CD4-positive, CD25-positive, alpha-beta regulatory T cell (primary cell): ENCODE data around the gene MAPK12. TPM values are rescaled to one million over a fixed set of nuclear protein-coding genes. Genes with fewer than 3 reads are reported as not detected.
A peak's percentile ranks its signal among the peaks of the same experiment; 100 is the strongest.
"Not testable (repeated sequence)": the region's sequence is repeated elsewhere in the genome, so short reads cannot be mapped to it uniquely, and the experiment has no call there.

ENCODE experiments used
- ATAC-seq, 2 donors: fragments of 150-1000 bp; cut with Tn5 transposase; one replicate each; pipeline ENCODE4 v1.10.0; 2021; ENCODE audit warnings: low read depth in 2 of 2, moderate number of reproducible peaks in 2 of 2, moderate library complexity in 1 of 2
- DNase-seq, 3 donors: peaks; one replicate each; pipeline versions ENCODE4 v3.0.0 to v3.0.0-alpha.2; 2012 to 2022; ENCODE audit warnings: mixed read lengths in 1 of 3
- H3K27ac ChIP-seq: one replicate; pipeline ENCODE4 v1.7.0; 2013; ENCODE audit warnings: mild to moderate bottlenecking, low read length; ENCODE audit not compliant: insufficient read depth, poor library complexity, severe bottlenecking
- H3K27me3 ChIP-seq: one replicate; pipeline ENCODE4 v1.7.0; 2013; ENCODE audit warnings: low read length; ENCODE audit not compliant: control insufficient read depth, insufficient read depth
- H3K36me3 ChIP-seq: one replicate; pipeline ENCODE4 v1.7.0; 2013; ENCODE audit warnings: mild to moderate bottlenecking, low read length, moderate library complexity; ENCODE audit not compliant: control insufficient read depth, insufficient read depth
- H3K4me1 ChIP-seq: 2 replicates; pipeline ENCODE4 v1.7.0; 2013; ENCODE audit warnings: mild to moderate bottlenecking, low read length; ENCODE audit not compliant: insufficient read depth, control insufficient read depth, poor library complexity, severe bottlenecking
- H3K4me3 ChIP-seq: one replicate; pipeline ENCODE4 v1.7.0; 2013; ENCODE audit warnings: low read depth, mild to moderate bottlenecking, low read length, moderate library complexity
- H3K9me3 ChIP-seq, 2 experiments: 1 replicate in 1 of 2; 2 replicates in 1 of 2; pipeline ENCODE4 v1.7.0; 2013; ENCODE audit warnings: low read length in 2 of 2, mild to moderate bottlenecking in 1 of 2, moderate library complexity in 1 of 2; ENCODE audit not compliant: control insufficient read depth in 2 of 2
- H3K27ac Mint-ChIP-seq, 3 donors: one replicate each; pipeline ENCODE4 v1.8.0; 2020 to 2022; ENCODE audit warnings: mild to moderate bottlenecking in 3 of 3, mixed read lengths in 3 of 3, moderate library complexity in 2 of 3
- H3K27me3 Mint-ChIP-seq: one replicate; pipeline ENCODE4 v1.8.0; 2022; ENCODE audit warnings: mild to moderate bottlenecking, mixed read lengths
- H3K36me3 Mint-ChIP-seq: one replicate; pipeline ENCODE4 v1.8.0; 2020; ENCODE audit warnings: mixed read lengths
- H3K4me1 Mint-ChIP-seq, 4 donors: one replicate each; pipeline ENCODE4 v1.8.0; 2020 to 2022; ENCODE audit warnings: mixed read lengths in 4 of 4, mild to moderate bottlenecking in 1 of 4
- H3K4me3 Mint-ChIP-seq, 4 donors: one replicate each; pipeline ENCODE4 v1.8.0; 2020 to 2022; ENCODE audit warnings: mild to moderate bottlenecking in 4 of 4, mixed read lengths in 4 of 4, moderate library complexity in 3 of 4
- H3K9me3 Mint-ChIP-seq, 7 donors: one replicate each; pipeline ENCODE4 v1.8.0; 2020 to 2022; ENCODE audit warnings: mixed read lengths in 7 of 7, mild to moderate bottlenecking in 3 of 7, moderate library complexity in 2 of 7
- polyA plus RNA-seq, 4 donors: library from polyadenylated mRNA; unstranded; fragments of 300-500 nt; fragmentation: Illumina TruSeq; gene quantifications; one replicate each; pipeline ENCODE4 v1.2.3, GENCODE V29; 2021
- total RNA-seq: library from RNA; stranded (reverse); gene quantifications from one replicate; pipeline ENCODE4 v1.2.3, GENCODE V29; 2022

Gene MAPK12
- total and polyA plus RNA-seq, 5 donors from 2014 or later: 0.03 to 2.0 (median 0.05) TPM; not detected in 2

GRCh38 chr22:50206599-50206998, 54.9 kb downstream of the MAPK12 start:
- Mint-ChIP-seq H3K9me3 (no peaks in the 10 kb centered on the region), H3K27me3 (no peaks in the 10 kb centered on the region), H3K27ac (no peak overlapping the region), H3K36me3 (peaks cover 17% of the 10 kb centered on the region), H3K4me3 (no peak overlapping the region), H3K4me1 (peaks cover 5 to 45% (median 25%) of the 10 kb centered on the region in 4 donors)
- H3K9me3 ChIP-seq: no peaks in the 10 kb centered on the region
- no peak for ATAC-seq
- DNase-seq: no peak
- H3K27ac ChIP-seq: no peak overlapping the region
- peaks cover 18% of the 10 kb centered on the region for H3K4me1 ChIP-seq
- H3K27me3 ChIP-seq: no peaks in the 10 kb centered on the region
- peaks cover 31% of the 10 kb centered on the region for H3K36me3 ChIP-seq
- H3K4me3 ChIP-seq: no peak overlapping the region

- H3K27ac Mint-ChIP-seq: no peak overlapping the region
- peaks cover 13% of the 10 kb centered on the region for H3K36me3 Mint-ChIP-seq
- H3K4me3 Mint-ChIP-seq: peak overlapping the region in 1 of 4 donors; percentile 5
- H3K4me1 ChIP-seq: peaks cover 20% of the 10 kb centered on the region
- H3K27me3 ChIP-seq: no peaks in the 10 kb centered on the region
- no peaks in the 10 kb centered on the region for H3K9me3 Mint-ChIP-seq
- no peaks in the 10 kb centered on the region for H3K27me3 Mint-ChIP-seq
- H3K4me3 ChIP-seq: no peak overlapping the region
- DNase-seq (no peak), ATAC-seq (no peak)
- peaks cover 5 to 42% (median 25%) of the 10 kb centered on the region in 4 donors for H3K4me1 Mint-ChIP-seq
- H3K27ac ChIP-seq: no peak overlapping the region
- H3K9me3 ChIP-seq: no peaks in the 10 kb centered on the region
- H3K36me3 ChIP-seq: peaks cover 27% of the 10 kb centered on the region
Observed at GRCh38 chr22:50205781-50206569, 55.5 kb downstream of the MAPK12 start.

GRCh38 chr22:50204998-50205397, 56.5 kb downstream of the MAPK12 start:
- peak overlapping the region in 2 of 4 donors; percentile 40 to 74 for H3K4me3 Mint-ChIP-seq
- peaks cover 18% of the 10 kb centered on the region for H3K4me1 ChIP-seq
- peaks cover 5 to 40% (median 24%) of the 10 kb centered on the region in 4 donors for H3K4me1 Mint-ChIP-seq
- peak overlapping the region in 2 of 3 donors; percentile 7 to 10 for H3K27ac Mint-ChIP-seq
- not testable (repeated sequence) for H3K9me3 Mint-ChIP-seq, H3K27me3 Mint-ChIP-seq, ATAC-seq, H3K27ac ChIP-seq, DNase-seq, H3K27me3 ChIP-seq, H3K4me3 ChIP-seq, H3K9me3 ChIP-seq
- H3K36me3 ChIP-seq: peaks cover 20% of the 10 kb centered on the region
- peaks cover 12% of the 10 kb centered on the region for H3K36me3 Mint-ChIP-seq

- H3K4me3 ChIP-seq: no peak overlapping the region
- ATAC-seq: no peak
- Mint-ChIP-seq H3K27me3 (no peaks in the 10 kb centered on the region), H3K4me3 (peak overlapping the region in 1 of 4 donors; percentile 40), H3K36me3 (peaks cover 8% of the 10 kb centered on the region), H3K27ac (no peak overlapping the region), H3K9me3 (no peaks in the 10 kb centered on the region), H3K4me1 (peaks cover under 1 to 39% (median 20%) of the 10 kb centered on the region in 4 donors)
- H3K27ac ChIP-seq: no peak overlapping the region
- DNase-seq: no peak
- peaks cover 20% of the 10 kb centered on the region for H3K36me3 ChIP-seq
- H3K27me3 ChIP-seq: no peaks in the 10 kb centered on the region
- peaks cover 18% of the 10 kb centered on the region for H3K4me1 ChIP-seq
- no peaks in the 10 kb centered on the region for H3K9me3 ChIP-seq
Observed at GRCh38 chr22:50204571-50204970, 56.9 kb downstream of the MAPK12 start.

GRCh38 chr22:50203288-50203687, 58.2 kb downstream of the MAPK12 start:
- peaks cover 8% of the 10 kb centered on the region for H3K36me3 Mint-ChIP-seq
- peak overlapping the region in 3 of 4 donors; percentile 51 to 87 (median 57) for H3K4me3 Mint-ChIP-seq
- H3K9me3 Mint-ChIP-seq: no peaks in the 10 kb centered on the region
- DNase-seq (no peak), ATAC-seq (no peak)
- H3K4me3 ChIP-seq: no peak overlapping the region
- no peak overlapping the region for H3K27ac Mint-ChIP-seq
- H3K4me1 Mint-ChIP-seq: peaks cover 0 to 42% (median 21%) of the 10 kb centered on the region in 4 donors
- peaks cover 20% of the 10 kb centered on the region for H3K36me3 ChIP-seq
- H3K27me3 ChIP-seq: no peaks in the 10 kb centered on the region
- no peaks in the 10 kb centered on the region for H3K27me3 Mint-ChIP-seq
- peaks cover 24% of the 10 kb centered on the region for H3K4me1 ChIP-seq
- no peak overlapping the region for H3K27ac ChIP-seq
- H3K9me3 ChIP-seq: no peaks in the 10 kb centered on the region

Other genes starting within 250 kb of the MAPK12 start
- gene IL17REL, start 248.9 kb downstream of the MAPK12 start, total RNA-seq: 0.57 TPM
- under 1 TPM in 1 of 4 donors, not detected in 3; 0.07 TPM for gene IL17REL, start 248.9 kb downstream of the MAPK12 start, polyA plus RNA-seq
- not detected for gene TTLL8, start 203.4 kb downstream of the MAPK12 start, total RNA-seq
- gene TTLL8, start 203.4 kb downstream of the MAPK12 start, polyA plus RNA-seq: not detected
- 1.1 TPM for gene MLC1, start 176.3 kb downstream of the MAPK12 start, total RNA-seq
- gene MLC1, start 176.3 kb downstream of the MAPK12 start, polyA plus RNA-seq: under 1 TPM in 3 of 4 donors, not detected in 1; 0.20 to 0.87 (median 0.28) TPM
- not detected for gene MOV10L1, start 171.7 kb downstream of the MAPK12 start, total RNA-seq
- gene MOV10L1, start 171.7 kb downstream of the MAPK12 start, polyA plus RNA-seq: not detected
- gene PANX2, start 91.0 kb downstream of the MAPK12 start, total RNA-seq: not detected
- gene PANX2, start 91.0 kb downstream of the MAPK12 start, polyA plus RNA-seq: not detected
- 115 TPM for gene TRABD, start 75.8 kb downstream of the MAPK12 start, total RNA-seq
- gene TRABD, start 75.8 kb downstream of the MAPK12 start, polyA plus RNA-seq: 10 to 100 TPM; 33.0 to 47.6 (median 38.5) TPM
- 31.9 TPM for gene SELENOO, start 60.7 kb downstream of the MAPK12 start, total RNA-seq
- gene SELENOO, start 60.7 kb downstream of the MAPK12 start, polyA plus RNA-seq: 1 to 10 TPM; 1.8 to 6.5 (median 3.3) TPM
- 132 TPM for gene TUBGCP6, start 16.7 kb downstream of the MAPK12 start, total RNA-seq
- 10 to 100 TPM; 14.0 to 16.3 (median 14.2) TPM for gene TUBGCP6, start 16.7 kb downstream of the MAPK12 start, polyA plus RNA-seq
- 125 TPM for gene HDAC10, start 10.4 kb downstream of the MAPK12 start, total RNA-seq
- 10 to 100 TPM in 1 of 4 donors, 1 to 10 TPM in 3; 6.0 to 12.5 (median 7.3) TPM for gene HDAC10, start 10.4 kb downstream of the MAPK12 start, polyA plus RNA-seq
- 9.3 TPM for gene MAPK11, start 8.7 kb upstream of the MAPK12 start, total RNA-seq
- under 1 TPM; 0.10 to 0.52 (median 0.21) TPM for gene MAPK11, start 8.7 kb upstream of the MAPK12 start, polyA plus RNA-seq
- gene PLXNB2, start 46.0 kb upstream of the MAPK12 start, total RNA-seq: 3.7 TPM
- under 1 TPM in 3 of 4 donors, not detected in 1; 0.36 to 0.67 (median 0.42) TPM for gene PLXNB2, start 46.0 kb upstream of the MAPK12 start, polyA plus RNA-seq
- gene DENND6B, start 65.3 kb upstream of the MAPK12 start, total RNA-seq: 2.1 TPM
- under 1 TPM; 0.48 to 0.69 (median 0.53) TPM for gene DENND6B, start 65.3 kb upstream of the MAPK12 start, polyA plus RNA-seq
- gene PPP6R2, start 81.6 kb upstream of the MAPK12 start, total RNA-seq: 85.7 TPM
- 10 to 100 TPM; 15.9 to 19.4 (median 17.2) TPM for gene PPP6R2, start 81.6 kb upstream of the MAPK12 start, polyA plus RNA-seq
- 220 TPM for gene SBF1, start 213.4 kb upstream of the MAPK12 start, total RNA-seq
- gene SBF1, start 213.4 kb upstream of the MAPK12 start, polyA plus RNA-seq: 10 to 100 TPM; 16.2 to 29.7 (median 17.6) TPM
- 1.9 TPM for gene ADM2, start 219.9 kb upstream of the MAPK12 start, total RNA-seq
- under 1 TPM; 0.06 to 0.95 (median 0.28) TPM for gene ADM2, start 219.9 kb upstream of the MAPK12 start, polyA plus RNA-seq
- not detected for gene MIOX, start 225.2 kb upstream of the MAPK12 start, total RNA-seq
- gene MIOX, start 225.2 kb upstream of the MAPK12 start, polyA plus RNA-seq: not detected
- gene LMF2, start 246.0 kb upstream of the MAPK12 start, total RNA-seq: 113 TPM
- 10 to 100 TPM; 21.5 to 24.2 (median 21.7) TPM for gene LMF2, start 246.0 kb upstream of the MAPK12 start, polyA plus RNA-seq
- gene NCAPH2, start 246.5 kb upstream of the MAPK12 start, total RNA-seq: 112 TPM
- 10 to 100 TPM; 35.8 to 43.6 (median 39.8) TPM for gene NCAPH2, start 246.5 kb upstream of the MAPK12 start, polyA plus RNA-seq